K562 (cell line): Measurements from ENCODE around the gene APOC4. TPM values are rescaled to one million over a fixed set of nuclear protein-coding genes. Genes with fewer than 3 reads are reported as not detected.

Experiments
- ARID2 ChIP-seq: fragments of 450-650 bp; IDR thresholded peaks from 2 replicates; pipeline ENCODE4 v1.6.1; 2017; ENCODE audit warnings: antibody characterized with exemption, mild to moderate bottlenecking
- C11orf30 ChIP-seq: fragments of 450-650 bp; IDR thresholded peaks from 2 replicates; pipeline ENCODE4 v1.6.1; 2016; ENCODE audit warnings: low read depth, mild to moderate bottlenecking
- DEAF1 ChIP-seq: fragments of 450-650 bp; formaldehyde crosslinking; IDR thresholded peaks from 2 replicates; pipeline ENCODE4 v1.4.0; 2020; ENCODE audit warnings: mild to moderate bottlenecking, moderate library complexity
- HNRNPH1 ChIP-seq: fragments of 200-400 bp; formaldehyde crosslinking; optimal IDR thresholded peaks from 2 replicates; pipeline ENCODE3; 2017; ENCODE audit warnings: low read depth, mild to moderate bottlenecking, low read length, moderate library complexity
- IRF2 ChIP-seq: sonication (generic); formaldehyde crosslinking; IDR thresholded peaks from 2 replicates; pipeline ENCODE4 v1.8.1; 2022; ENCODE audit warnings: mild to moderate bottlenecking, missing genetic modification reagents
- KAT7 ChIP-seq: sonication (generic); formaldehyde crosslinking; IDR thresholded peaks from 2 replicates; pipeline ENCODE4 v1.8.0; 2022; ENCODE audit warnings: missing genetic modification reagents, mild to moderate bottlenecking, borderline replicate concordance
- KAT8 ChIP-seq: fragments of 450-650 bp; IDR thresholded peaks from 2 replicates; pipeline ENCODE4 v1.6.1; 2016; ENCODE audit warnings: low read depth, mild to moderate bottlenecking
- MAZ ChIP-seq, 2 experiments: fragments of 450-650 bp in 1 of 2; sonication (generic) in 1 of 2; formaldehyde crosslinking; IDR thresholded peaks in 1 of 2; conservative IDR thresholded peaks in 1 of 2; 2 replicates each; pipeline versions ENCODE4 v1.4.0 to v1.5.0; 2020; ENCODE audit warnings: mild to moderate bottlenecking in 1 of 2, missing genetic modification reagents in 1 of 2
- MBD2 ChIP-seq: sonication (generic); IDR thresholded peaks from 2 replicates; pipeline ENCODE4 v1.6.1; 2016; ENCODE audit warnings: low read depth, borderline replicate concordance
- MITF ChIP-seq: IDR thresholded peaks from 2 replicates; pipeline ENCODE4 v1.6.1; 2014; ENCODE audit warnings: antibody characterized with exemption
- MTA2 ChIP-seq: fragments of 450-650 bp; IDR thresholded peaks from 2 replicates; pipeline ENCODE4 v1.6.1; 2016; ENCODE audit warnings: low read depth
- NCOA2 ChIP-seq, 2 experiments: fragments of 450-650 bp; IDR thresholded peaks; 2 replicates each; pipeline ENCODE4 v1.6.1; 2018; ENCODE audit warnings: mild to moderate bottlenecking in 2 of 2, moderate library complexity in 1 of 2; ENCODE audit not compliant: partially characterized antibody in 2 of 2
- NR2F6 ChIP-seq: fragments of 450-650 bp; formaldehyde crosslinking; IDR thresholded peaks from 2 replicates; pipeline ENCODE4 v1.4.0; 2020; ENCODE audit warnings: mild to moderate bottlenecking
- NR4A1 ChIP-seq, 2 experiments: fragments of 250-450 bp in 1 of 2; fragments of 450-650 bp in 1 of 2; sonication (Bioruptor Pico) in 1 of 2; IDR thresholded peaks; 2 replicates each; pipeline versions ENCODE4 v1.4.0 to v1.6.1; 2016 to 2020; ENCODE audit warnings: mild to moderate bottlenecking in 2 of 2, missing compliant biosample characterization in 1 of 2, missing genetic modification characterization in 1 of 2, moderate library complexity in 1 of 2
- PRMT5 ChIP-seq: sonication (generic); formaldehyde crosslinking; IDR thresholded peaks from 2 replicates; pipeline ENCODE4 v1.5.0; 2020; ENCODE audit warnings: missing genetic modification reagents
- PTBP1 ChIP-seq: fragments of 200-400 bp; formaldehyde crosslinking; IDR thresholded peaks from 2 replicates; pipeline ENCODE4 v1.6.1; 2017; ENCODE audit warnings: low read depth, low read length
- PURB ChIP-seq: sonication (generic); formaldehyde crosslinking; IDR thresholded peaks from 2 replicates; pipeline ENCODE4 v1.9.0; 2021; ENCODE audit warnings: low read depth, mild to moderate bottlenecking, missing genetic modification reagents
- RAD21 ChIP-seq, 2 experiments: fragments of 250-450 bp in 1 of 2; fragments of 450-650 bp in 1 of 2; sonication (Bioruptor Pico) in 1 of 2; formaldehyde crosslinking in 1 of 2; IDR thresholded peaks in 1 of 2; conservative IDR thresholded peaks in 1 of 2; 2 replicates each; pipeline versions ENCODE4 v1.4.0 to v1.8.0; 2020 to 2022; ENCODE audit warnings: mild to moderate bottlenecking in 2 of 2, moderate library complexity in 1 of 2
- TGIF2 ChIP-seq: sonication (generic); formaldehyde crosslinking; IDR thresholded peaks from 2 replicates; pipeline ENCODE4 v1.8.1; 2022; ENCODE audit warnings: mild to moderate bottlenecking, missing genetic modification reagents, moderate library complexity
- THRB ChIP-seq: fragments of 450-650 bp; formaldehyde crosslinking; conservative IDR thresholded peaks from 2 replicates; pipeline ENCODE4 v1.4.0; 2022; ENCODE audit warnings: mild to moderate bottlenecking, missing genetic modification characterization
- WHSC1 ChIP-seq: IDR thresholded peaks from one replicate; pipeline ENCODE4 v1.6.1; 2012; ENCODE audit warnings: low read length, control low read depth, inconsistent platforms
- ZNF23 ChIP-seq: fragments of 250-450 bp; sonication (Bioruptor Pico); IDR thresholded peaks from 2 replicates; pipeline ENCODE4 v1.4.0; 2020; ENCODE audit warnings: mild to moderate bottlenecking
- ZNF431 ChIP-seq: sonication (generic); formaldehyde crosslinking; IDR thresholded peaks from 2 replicates; pipeline ENCODE4 v1.8.0; 2022; ENCODE audit warnings: mild to moderate bottlenecking, missing genetic modification reagents
- ZNF507 ChIP-seq: conservative IDR thresholded peaks from 2 replicates; pipeline ENCODE4 v1.6.1; 2017; ENCODE audit warnings: missing genetic modification characterization, missing compliant biosample characterization
- ZNF695 ChIP-seq: fragments of 450-650 bp; formaldehyde crosslinking; IDR thresholded peaks from 2 replicates; pipeline ENCODE4 v1.4.0; 2020; ENCODE audit warnings: mild to moderate bottlenecking, moderate library complexity
- polyA plus RNA-seq, 8 experiments: library from polyadenylated mRNA; depleted of rRNA in 4 of 8; stranded (reverse) in 5 of 8; unstranded in 3 of 8; fragments of >200 nt; fragmentation: Nextera tagmentation in 2 of 8; fragmentation: Illumina TruSeq in 1 of 8; extraction: Ambion mirVana in 2 of 8; extraction: Trizol in 1 of 8; gene quantifications; 2 replicates each; pipeline versions ENCODE4 v1.2.1 to v1.2.3, GENCODE V29; 2011 to 2014; ENCODE audit warnings: inconsistent platforms in 1 of 8, missing spikeins in 1 of 8
- total RNA-seq, 7 experiments: library from RNA; depleted of rRNA in 6 of 7; stranded (reverse); fragments of >200 nt in 6 of 7; fragmentation: Illumina TruSeq in 2 of 7; extraction: Trizol in 2 of 7; gene quantifications; 2 replicates each; pipeline versions ENCODE4 v1.2.1 to v1.2.3, GENCODE V29; 2011 to 2021; ENCODE audit warnings: low replicate concordance in 1 of 7

APOC4 gene
- total and polyA plus RNA-seq, 9 of the 15 experiments (the other 6 are each of a cell fraction or from before 2014, with no cell fraction given): 0.46 TPM; not detected in 8

- TF ChIP-seq MBD2 (no peak), MAZ (CRISPR knock-in tag; conservative IDR thresholded peaks at IDR 0.05 in 1 of 2, IDR thresholded peaks at IDR 0.05 in 1 of 2) (peak in 1 of 2 experiments; percentile 20; a peak in 1 of 4 replicates), HNRNPH1 (no peak), MTA2 (no peak), NCOA2 (IDR thresholded peaks at IDR 0.05; ENCODE audit: partially characterized antibody in 2 of 2) (no peak), RAD21 (CRISPR knock-in tag; conservative IDR thresholded peaks at IDR 0.05 in 1 of 2, IDR thresholded peaks at IDR 0.05 in 1 of 2) (peak; percentile 76 to 84), ZNF23 (CRISPR knock-in tag) (no peak), KAT8 (no peak), PTBP1 (no peak), WHSC1 (no peak), TGIF2 (CRISPR knock-in tag) (no peak), NR4A1 (CRISPR knock-in tag; IDR thresholded peaks at IDR 0.05) (no peak), NR4A1 (tag; IDR thresholded peaks at IDR 0.05) (no peak), ZNF431 (CRISPR knock-in tag) (no peak), PRMT5 (CRISPR knock-in tag) (no peak), ZNF695 (CRISPR knock-in tag) (no peak), ARID2 (0 out of 2 replicates have a peak, but pooled peaks have one; percentile 38), C11orf30 (no peak), ZNF507 (tag) (no peak), KAT7 (CRISPR knock-in tag) (no peak), DEAF1 (CRISPR knock-in tag) (peak; percentile 79), IRF2 (CRISPR knock-in tag) (no peak), NR2F6 (CRISPR knock-in tag) (no peak), MITF (no peak), THRB (CRISPR knock-in tag) (no peak), PURB (CRISPR knock-in tag) (no peak)
These were observed 9.4 kb downstream of the APOC4 start (continued) for GRCh38 chr19:44951179-44952159.
